K562 (cell line): ENCODE measurements around the gene CDX1. TPM values are rescaled to one million over a fixed set of nuclear protein-coding genes. Genes with fewer than 3 reads are reported as not detected.

Experiments used
- ATAC-seq: fragments of 200-7000 bp; cut with Tn5 transposase; 3 replicates; pipeline ENCODE4 v1.9.1; 2020; ENCODE audit warnings: moderate library complexity
- BruUV-seq: library from RNA; stranded (reverse); fragments of 400-500 nt; replicated peaks from 2 replicates; lab custom pipeline; 2021; lab: Mats Ljungman, UMichigan
- CTCF ChIA-PET: fragments of 300-600 bp; formaldehyde crosslinking; extraction: SDS; loops from one replicate; lab custom pipeline; 2021; ENCODE audit warnings: low intra/inter-chr PET ratio; lab: Yijun Ruan, JAX
- POLR2A ChIA-PET: fragments of 300-600, 350-650 bp; sonication (Branson Sonifier 250); formaldehyde crosslinking; extraction: SDS; loops from one replicate; lab custom pipeline; 2021; ENCODE audit warnings: antibody characterized with exemption, inconsistent platforms; lab: Yijun Ruan, JAX
- DNase-seq, 4 experiments: peaks; one replicate each; pipeline versions ENCODE4 v3.0.0 to v3.0.0-alpha.2; 2011 to 2018; ENCODE audit warnings: low spot score in 3 of 4, mixed read lengths in 3 of 4; ENCODE audit errors: extremely low read depth in 1 of 4
- FAIRE-seq: peaks from 2 replicates; lab custom pipeline; 2011; peaks lifted over from hg19 to GRCh38; lab: Jason Lieb, UNC
- H2AFZ ChIP-seq: 2 replicates; pipeline ENCODE4 v1.6.0; 2011; ENCODE audit warnings: low read depth, low read length, control low read depth, inconsistent platforms
- H3K27ac ChIP-seq: fragments of 200-600 bp; 3 replicates; pipeline ENCODE4 v1.8.0; 2011; ENCODE audit warnings: low read depth, mild to moderate bottlenecking, control low read depth, inconsistent platforms, low read length, moderate library complexity, mixed read lengths; ENCODE audit errors: extremely low read depth
- H3K27me3 ChIP-seq, 2 experiments: fragments of 300-600 bp in 1 of 2; 2 replicates in 1 of 2; 3 replicates in 1 of 2; pipeline versions ENCODE4 v1.6.0 to v1.8.0; 2011; ENCODE audit warnings: inconsistent platforms in 2 of 2, low read length in 2 of 2, mild to moderate bottlenecking in 1 of 2, mixed read lengths in 1 of 2, moderate library complexity in 1 of 2; ENCODE audit not compliant: control insufficient read depth in 2 of 2, insufficient read depth in 2 of 2
- H3K36me3 ChIP-seq: fragments of 300-600 bp; 3 replicates; pipeline ENCODE4 v1.8.0; 2011; ENCODE audit warnings: mild to moderate bottlenecking, low read length, inconsistent platforms; ENCODE audit not compliant: control insufficient read depth, insufficient read depth
- H3K4me1 ChIP-seq, 2 experiments: fragments of 200-600 bp in 1 of 2; replicated peaks in 1 of 2; 2 replicates in 1 of 2; 3 replicates in 1 of 2; pipeline versions ENCODE4 v1.5.1 to v1.8.0; 2011; ENCODE audit warnings: inconsistent platforms in 2 of 2, low read length in 2 of 2, mild to moderate bottlenecking in 1 of 2, mixed read lengths in 1 of 2, moderate library complexity in 1 of 2; ENCODE audit not compliant: control insufficient read depth in 2 of 2, insufficient read depth in 2 of 2
- H3K4me2 ChIP-seq: 2 replicates; pipeline ENCODE4 v1.6.1; 2011; ENCODE audit warnings: low read length, control low read depth, inconsistent platforms, mixed read lengths; ENCODE audit not compliant: insufficient read depth
- H3K4me3 ChIP-seq: fragments of 200-600 bp; sonication (generic), shearing (Covaris generic); 2 replicates; pipeline ENCODE4 v1.5.1; 2016; ENCODE audit warnings: control low read depth, inconsistent platforms
- H3K79me2 ChIP-seq: fragments of 200-600 bp; 3 replicates; pipeline ENCODE4 v1.8.0; 2011; ENCODE audit warnings: low read length, inconsistent platforms; ENCODE audit not compliant: control insufficient read depth, insufficient read depth
- H3K9ac ChIP-seq, 2 experiments: 2 replicates each; pipeline versions ENCODE4 v1.6.0 to v1.6.1; 2011; ENCODE audit warnings: low read depth in 2 of 2, low read length in 2 of 2, control low read depth in 1 of 2, inconsistent platforms in 1 of 2, mild to moderate bottlenecking in 1 of 2, mixed read lengths in 1 of 2; ENCODE audit not compliant: insufficient read depth in 1 of 2
- H3K9me1 ChIP-seq: one replicate; pipeline ENCODE4 v1.6.0; 2011; ENCODE audit warnings: inconsistent platforms, mild to moderate bottlenecking, low read length, moderate library complexity; ENCODE audit not compliant: control insufficient read depth, insufficient read depth
- H3K9me3 ChIP-seq: replicated peaks from 2 replicates; pipeline ENCODE4 v1.5.1; 2011; ENCODE audit warnings: low read depth, low read length, inconsistent platforms; ENCODE audit not compliant: control insufficient read depth, insufficient read depth
- H4K20me1 ChIP-seq: replicated peaks from 2 replicates; pipeline ENCODE4 v1.6.1; 2011; ENCODE audit warnings: low read length, inconsistent platforms, mixed read lengths; ENCODE audit not compliant: control insufficient read depth, insufficient read depth
- COPS2 ChIP-seq: fragments of 450-650 bp; conservative IDR thresholded peaks from 2 replicates; pipeline ENCODE4 v1.6.1; 2016; ENCODE audit warnings: mild to moderate bottlenecking, moderate library complexity
- FOXA3 ChIP-seq, 2 experiments: fragments of 450-650 bp in 1 of 2; sonication (generic) in 1 of 2; formaldehyde crosslinking; IDR thresholded peaks in 1 of 2; conservative IDR thresholded peaks in 1 of 2; 2 replicates each; pipeline versions ENCODE4 v1.4.0 to v1.8.0; 2020 to 2022; ENCODE audit warnings: mild to moderate bottlenecking in 2 of 2, missing genetic modification reagents in 1 of 2
- GABPB1 ChIP-seq: sonication (generic); formaldehyde crosslinking; IDR thresholded peaks from 2 replicates; pipeline ENCODE4 v1.8.0; 2022; ENCODE audit warnings: mild to moderate bottlenecking, missing genetic modification reagents
- KDM4B ChIP-seq, 2 experiments: fragments of 450-650 bp in 1 of 2; sonication (generic) in 1 of 2; IDR thresholded peaks; 2 replicates each; pipeline ENCODE4 v1.6.1; 2016 to 2017; ENCODE audit warnings: borderline replicate concordance in 2 of 2, antibody characterized with exemption in 1 of 2, low read depth in 1 of 2, mild to moderate bottlenecking in 1 of 2
- MAFK ChIP-seq: IDR thresholded peaks from 2 replicates; pipeline ENCODE4 v1.6.1; 2011; ENCODE audit warnings: low read length, improper control_type of control experiment
- NFXL1 ChIP-seq: fragments of 450-650 bp; formaldehyde crosslinking; IDR thresholded peaks from 2 replicates; pipeline ENCODE4 v1.4.0; 2021; ENCODE audit warnings: mild to moderate bottlenecking
- SMARCB1 ChIP-seq: IDR thresholded peaks from 2 replicates; pipeline ENCODE4 v1.6.1; 2011; ENCODE audit warnings: improper control_type of control experiment, low read depth; ENCODE audit not compliant: insufficient read length
- WGBS: fragments of 100-300 bp; shearing (Covaris generic); methylation state at CpG from one replicate; pipeline ENCODE4 v1.1.6; 2016; ENCODE audit warnings: low coverage, mixed read lengths; ENCODE audit not compliant: insufficient coverage; ENCODE audit errors: missing lambda C conversion rate; 5-methylcytosine and 5-hydroxymethylcytosine counted together
- in situ Hi-C: fragments of 300-500 bp; cut with MboI; formaldehyde crosslinking; loops from 4 replicates; pipeline ENCODE4 v1.15.0; 2018; ENCODE audit warnings: inconsistent platforms, mixed read lengths
- intact Hi-C: fragments of 100-400 bp; cut with micrococcal nuclease; formaldehyde crosslinking; loops from 2 replicates; pipeline ENCODE4 v1.14.2; 2022
- polyA plus RNA-seq, 8 experiments: library from polyadenylated mRNA; depleted of rRNA in 4 of 8; stranded (reverse) in 5 of 8; unstranded in 3 of 8; fragments of >200 nt; fragmentation: Nextera tagmentation in 2 of 8; fragmentation: Illumina TruSeq in 1 of 8; extraction: Ambion mirVana in 2 of 8; extraction: Trizol in 1 of 8; gene quantifications; 2 replicates each; pipeline versions ENCODE4 v1.2.1 to v1.2.3, GENCODE V29; 2011 to 2014; ENCODE audit warnings: inconsistent platforms in 1 of 8, missing spikeins in 1 of 8
- total RNA-seq, 7 experiments: library from RNA; depleted of rRNA in 6 of 7; stranded (reverse); fragments of >200 nt in 6 of 7; fragmentation: Illumina TruSeq in 2 of 7; extraction: Trizol in 2 of 7; gene quantifications; 2 replicates each; pipeline versions ENCODE4 v1.2.1 to v1.2.3, GENCODE V29; 2011 to 2021; ENCODE audit warnings: low replicate concordance in 1 of 7
- TF ChIP-seq, protein P1 (sequence below): fragments of 450-650 bp; IDR thresholded peaks from 2 replicates; pipeline ENCODE4 v1.6.1; 2016
- TF ChIP-seq, protein P2 (sequence below): sonication (generic); formaldehyde crosslinking; IDR thresholded peaks from 2 replicates; pipeline ENCODE4 v1.8.0; 2022; ENCODE audit warnings: mild to moderate bottlenecking, low read depth, missing genetic modification reagents

CDX1 gene
- total and polyA plus RNA-seq, 9 of the 15 experiments (the other 6 are each of a cell fraction or from before 2014, with no cell fraction given), result 0.06 to 0.16 TPM; not detected in 7

DNA sequence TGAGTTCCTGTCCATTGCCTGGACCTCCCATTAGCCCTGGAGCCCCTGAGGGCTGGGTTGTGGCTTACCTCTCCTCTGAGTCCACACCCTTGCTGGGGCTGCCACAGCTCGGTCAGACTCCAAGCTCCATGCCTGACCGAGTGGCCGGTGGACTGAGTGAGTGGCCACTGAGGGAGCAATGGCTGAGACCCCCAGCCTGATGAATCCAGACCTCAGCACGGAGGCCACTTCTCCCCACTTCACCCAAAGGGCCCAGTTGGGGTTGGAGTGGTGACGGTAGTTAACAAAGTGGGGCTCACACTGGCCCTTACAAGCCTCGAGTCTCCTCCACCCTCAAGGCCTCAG lies 39.7 kb upstream of the CDX1 start (continued):
- TF ChIP-seq, protein P1, sequence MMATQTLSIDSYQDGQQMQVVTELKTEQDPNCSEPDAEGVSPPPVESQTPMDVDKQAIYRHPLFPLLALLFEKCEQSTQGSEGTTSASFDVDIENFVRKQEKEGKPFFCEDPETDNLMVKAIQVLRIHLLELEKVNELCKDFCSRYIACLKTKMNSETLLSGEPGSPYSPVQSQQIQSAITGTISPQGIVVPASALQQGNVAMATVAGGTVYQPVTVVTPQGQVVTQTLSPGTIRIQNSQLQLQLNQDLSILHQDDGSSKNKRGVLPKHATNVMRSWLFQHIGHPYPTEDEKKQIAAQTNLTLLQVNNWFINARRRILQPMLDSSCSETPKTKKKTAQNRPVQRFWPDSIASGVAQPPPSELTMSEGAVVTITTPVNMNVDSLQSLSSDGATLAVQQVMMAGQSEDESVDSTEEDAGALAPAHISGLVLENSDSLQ, result no peak
- TF ChIP-seq COPS2 (no peak), KDM4B (IDR thresholded peaks at IDR 0.05; ENCODE audit: borderline replicate concordance in 2 of 2, low read depth in 1 of 2) (no peak), NFXL1 (CRISPR knock-in tag) (no peak)

DNA sequence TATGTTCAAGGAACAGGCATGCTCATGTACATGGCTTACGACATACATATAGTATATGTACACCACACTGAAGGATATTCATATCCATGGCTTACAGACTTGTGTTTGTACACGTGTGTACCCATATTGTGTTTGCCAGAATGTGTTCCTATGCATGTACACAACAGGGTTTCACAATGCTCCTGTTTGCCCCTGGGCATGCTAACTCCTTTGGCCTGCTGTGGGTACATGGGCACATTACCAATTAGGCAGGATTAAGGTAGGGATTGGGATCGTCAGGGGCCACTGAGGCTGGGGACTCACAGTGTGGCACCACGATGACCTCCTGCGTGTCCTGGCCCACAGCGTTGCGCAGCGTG lies 37.1 kb upstream of the CDX1 start:
- Histone ChIP-seq H3K27me3 (peaks cover 0 to 15% of the 10 kb centered on the region in 2 experiments; a peak in 3 of 5 replicates), H3K4me3 (no peak overlapping the region), H2AFZ (peak overlapping the region; percentile 98), H4K20me1 (0 out of 2 replicates have a peak, but pooled peaks cover 3% of the 10 kb centered on the region), H3K27ac (no peak overlapping the region), H3K9ac (peak overlapping the region; percentile 47 to 81; a peak in 2 of 4 replicates), H3K9me1 (no peaks in the 10 kb centered on the region), H3K4me1 (peaks cover 5 to 13% of the 10 kb centered on the region in 2 experiments; a peak in 4 of 5 replicates), H3K9me3 (no peaks in the 10 kb centered on the region), H3K36me3 (no peaks in the 10 kb centered on the region), H3K79me2 (no peaks in the 10 kb centered on the region), H3K4me2 (peak overlapping the region; percentile 81)
- POLR2A ChIA-PET, result no interaction called here
- intact Hi-C loops, result loop anchor here (10.0 kb wide), 2 partner anchors 55 to 295 kb away; no protein-coding TSS in a partner anchor
- no TSS peak for BruUV-seq
- 16% methylated on average over 8 of the region's 8 CpGs for WGBS
- in situ Hi-C loops, result loop anchor here (5.0 kb wide), 1 partner anchor 93 kb away; no protein-coding TSS in a partner anchor
- no peak for DNase-seq
- TF ChIP-seq GABPB1 (CRISPR knock-in tag), result 0 out of 2 replicates have a peak, but pooled peaks have one; percentile 19
- no peak for TF ChIP-seq MAFK
- TF ChIP-seq, protein P2, sequence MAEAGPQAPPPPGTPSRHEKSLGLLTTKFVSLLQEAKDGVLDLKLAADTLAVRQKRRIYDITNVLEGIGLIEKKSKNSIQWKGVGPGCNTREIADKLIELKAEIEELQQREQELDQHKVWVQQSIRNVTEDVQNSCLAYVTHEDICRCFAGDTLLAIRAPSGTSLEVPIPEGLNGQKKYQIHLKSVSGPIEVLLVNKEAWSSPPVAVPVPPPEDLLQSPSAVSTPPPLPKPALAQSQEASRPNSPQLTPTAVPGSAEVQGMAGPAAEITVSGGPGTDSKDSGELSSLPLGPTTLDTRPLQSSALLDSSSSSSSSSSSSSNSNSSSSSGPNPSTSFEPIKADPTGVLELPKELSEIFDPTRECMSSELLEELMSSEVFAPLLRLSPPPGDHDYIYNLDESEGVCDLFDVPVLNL (CRISPR knock-in tag), result 0 out of 2 replicates have a peak, but pooled peaks have one; percentile 48
- TF ChIP-seq FOXA3 (CRISPR knock-in tag; conservative IDR thresholded peaks at IDR 0.05 in 1 of 2, IDR thresholded peaks at IDR 0.05 in 1 of 2), result peak in 1 of 2 experiments; percentile 6; a peak in 1 of 4 replicates
- no peak for TF ChIP-seq SMARCB1
- CTCF ChIA-PET, result interaction anchor here (0.6 to 2.7 kb wide), 4 partner anchors 10 to 221 kb away, joined by 5 to 36 read pairs (median 6); no protein-coding TSS in a partner anchor
- no peak for FAIRE-seq
- ATAC-seq, result no peak
